Glutamatergic neuron (in vitro differentiated cells): Measurements from ENCODE around the gene ECEL1. TPM values are rescaled to one million over a fixed set of nuclear protein-coding genes. Genes with fewer than 3 reads are reported as not detected.

Experiments used
- DNase-seq: peaks from one replicate; pipeline ENCODE4 v3.0.0; 2022
- H3K27ac Mint-ChIP-seq: one replicate; pipeline ENCODE4 v1.8.0; 2020; ENCODE audit warnings: mild to moderate bottlenecking, mixed read lengths, inconsistent platforms; ENCODE audit not compliant: unreplicated experiment
- H3K27me3 Mint-ChIP-seq: one replicate; pipeline ENCODE4 v1.8.0; 2020; ENCODE audit warnings: mild to moderate bottlenecking, moderate library complexity, mixed read lengths, inconsistent platforms; ENCODE audit not compliant: unreplicated experiment
- H3K36me3 Mint-ChIP-seq: one replicate; pipeline ENCODE4 v1.8.0; 2020; ENCODE audit warnings: mild to moderate bottlenecking, mixed read lengths, inconsistent platforms; ENCODE audit not compliant: unreplicated experiment
- H3K4me1 Mint-ChIP-seq: one replicate; pipeline ENCODE4 v1.8.0; 2020; ENCODE audit warnings: mild to moderate bottlenecking, low read depth, mixed read lengths, inconsistent platforms; ENCODE audit not compliant: unreplicated experiment
- H3K4me3 Mint-ChIP-seq: one replicate; pipeline ENCODE4 v1.8.0; 2020; ENCODE audit warnings: mild to moderate bottlenecking, mixed read lengths, inconsistent platforms; ENCODE audit not compliant: unreplicated experiment
- H3K9me3 Mint-ChIP-seq: one replicate; pipeline ENCODE4 v1.8.0; 2020; ENCODE audit warnings: mild to moderate bottlenecking, moderate library complexity, mixed read lengths, inconsistent platforms; ENCODE audit not compliant: unreplicated experiment
- CTCF ChIP-seq: fragments of 200-600 bp; sonication (generic); IDR thresholded peaks from one replicate; pipeline ENCODE4 v1.5.0; 2021; ENCODE audit not compliant: partially characterized antibody, unreplicated experiment
- total RNA-seq: library from RNA; stranded (reverse); fragmentation: NEBNext Ultra II Directional; extraction: Animal tissue kit (Norgen Biotek cat#: 25700); gene quantifications from one replicate; pipeline ENCODE4 v1.2.1, GENCODE V29; 2021; ENCODE audit not compliant: unreplicated experiment

ECEL1 gene
- total RNA-seq, 1 donor from 2014 or later: 2.3 TPM

GRCh38 chr2:232492963-232493700, 5.5 kb upstream of the ECEL1 start:
- H3K27me3 Mint-ChIP-seq: peaks cover 22% of the 10 kb centered on the region
- no peak for DNase-seq

DNA sequence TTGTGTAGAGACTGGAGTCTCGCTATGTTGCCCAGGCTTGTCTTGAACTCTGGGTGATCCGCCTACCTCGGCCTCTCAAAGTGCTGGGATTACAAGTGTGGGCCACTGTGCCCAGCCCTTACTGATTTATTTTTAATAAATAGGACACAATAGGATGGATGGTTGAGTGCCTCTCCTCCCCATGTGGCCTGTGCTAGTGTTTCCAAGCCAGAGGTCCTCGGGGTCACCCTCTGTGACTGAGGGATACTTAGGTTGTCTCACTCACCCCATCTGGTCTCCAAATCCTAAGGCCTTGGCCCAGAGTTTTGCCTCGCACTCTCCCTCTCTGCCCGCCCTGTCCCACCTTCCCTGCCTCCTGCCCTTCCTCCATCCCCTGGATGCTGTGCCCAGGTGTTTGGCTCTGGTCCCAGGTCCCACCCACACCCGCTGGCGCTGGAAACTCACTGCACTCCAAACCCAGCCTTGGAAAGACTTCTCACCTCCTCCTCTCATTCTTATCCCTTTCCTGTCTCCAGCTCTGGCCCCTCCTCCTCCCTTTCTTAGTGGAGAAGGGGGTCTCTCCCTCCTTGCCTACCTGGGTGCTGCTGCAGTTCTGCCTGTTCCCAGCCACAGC, 4.7 kb upstream of the ECEL1 start:
- no peak for DNase-seq
- H3K36me3 Mint-ChIP-seq: no peaks in the 10 kb centered on the region
- no peak overlapping the region for H3K27ac Mint-ChIP-seq
- no peak for TF ChIP-seq CTCF
- peaks cover 3% of the 10 kb centered on the region for H3K4me1 Mint-ChIP-seq
- H3K27me3 Mint-ChIP-seq: peaks cover 22% of the 10 kb centered on the region
- no peak overlapping the region for H3K4me3 Mint-ChIP-seq
- peaks cover 5% of the 10 kb centered on the region for H3K9me3 Mint-ChIP-seq

More at GRCh38 chr2:232492963-232493700, 5.5 kb upstream of the ECEL1 start:
- peaks cover 5% of the 10 kb centered on the region for H3K9me3 Mint-ChIP-seq
- peaks cover 3% of the 10 kb centered on the region for H3K4me1 Mint-ChIP-seq
- H3K27ac Mint-ChIP-seq: no peak overlapping the region
- no peak overlapping the region for H3K4me3 Mint-ChIP-seq
- H3K36me3 Mint-ChIP-seq: no peaks in the 10 kb centered on the region
- TF ChIP-seq CTCF: no peak

DNA sequence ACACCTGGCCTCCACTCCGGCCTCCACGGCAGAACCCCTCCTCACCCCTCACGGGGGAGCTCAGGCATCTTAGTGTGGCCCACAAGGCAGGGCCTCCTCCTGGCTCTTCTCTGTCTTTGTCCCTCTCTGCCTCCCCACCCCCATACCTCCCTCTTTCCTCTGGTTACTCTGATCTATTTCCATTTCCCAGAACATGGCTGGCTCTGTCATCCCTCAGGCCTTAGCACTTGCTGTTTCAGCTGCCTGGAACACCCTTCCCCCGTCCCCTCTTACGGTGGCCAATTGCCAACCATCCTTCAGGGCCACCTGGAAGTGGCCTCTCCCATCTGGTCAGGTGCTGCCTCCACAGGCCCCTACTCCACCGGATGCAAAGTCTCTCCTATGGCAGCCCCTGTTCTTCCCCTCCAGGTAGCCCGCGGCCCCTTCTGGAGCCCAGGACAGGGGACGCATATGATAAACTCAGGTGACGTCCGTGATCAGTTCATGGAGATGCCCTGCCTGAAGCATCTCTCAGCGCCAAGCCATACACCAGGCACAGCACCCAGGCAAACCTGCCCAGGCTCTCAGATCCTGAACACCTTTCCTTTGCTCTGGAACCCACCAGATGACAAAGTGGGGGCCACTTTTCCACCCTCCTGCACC, 3.6 kb upstream of the ECEL1 start:
- no peaks in the 10 kb centered on the region for H3K36me3 Mint-ChIP-seq
- H3K9me3 Mint-ChIP-seq: peaks cover 5% of the 10 kb centered on the region
- H3K27ac Mint-ChIP-seq: no peak overlapping the region
- TF ChIP-seq CTCF: no peak
- H3K27me3 Mint-ChIP-seq: peaks cover 22% of the 10 kb centered on the region
- no peak overlapping the region for H3K4me3 Mint-ChIP-seq
- no peak for DNase-seq
- H3K4me1 Mint-ChIP-seq: peaks cover 3% of the 10 kb centered on the region

GRCh38 chr2:232490221-232491138, 2.8 kb upstream of the ECEL1 start:
- no peak for TF ChIP-seq CTCF
- DNase-seq: peak; percentile 59
- no peak overlapping the region for H3K4me3 Mint-ChIP-seq
- peaks cover 22% of the 10 kb centered on the region for H3K27me3 Mint-ChIP-seq
- H3K9me3 Mint-ChIP-seq: peaks cover 5% of the 10 kb centered on the region
- no peak overlapping the region for H3K27ac Mint-ChIP-seq
- H3K4me1 Mint-ChIP-seq: peaks cover 3% of the 10 kb centered on the region
- no peaks in the 10 kb centered on the region for H3K36me3 Mint-ChIP-seq
